Psoas muscle (tissue), 8 donors: ENCODE data around the gene SYT7. TPM values are rescaled to one million over a fixed set of nuclear protein-coding genes. Genes with fewer than 3 reads are reported as not detected.

ENCODE experiments used
- ATAC-seq, 4 donors: fragments of 200-7000 bp; cut with Tn5 transposase; one replicate each; pipeline ENCODE4 v1.9.1; 2020; ENCODE audit warnings: moderate library complexity in 3 of 4, mild to moderate bottlenecking in 2 of 4
- DNase-seq, 2 donors: peaks; one replicate each; pipeline ENCODE4 v3.0.0-alpha.2; 2020
- H3K27ac ChIP-seq: fragments of 200-600 bp; one replicate; pipeline ENCODE4 v1.8.0; 2022
- H3K27me3 ChIP-seq, 3 donors: fragments of 200-600 bp in 1 of 3; one replicate each; pipeline versions ENCODE4 v1.6.1 to v1.8.0; 2013 to 2022; ENCODE audit warnings: low read length in 2 of 3, mild to moderate bottlenecking in 2 of 3, moderate library complexity in 1 of 3; ENCODE audit not compliant: insufficient read depth in 3 of 3
- H3K36me3 ChIP-seq, 2 donors: fragments of 200-600 bp in 1 of 2; one replicate each; pipeline versions ENCODE4 v1.6.1 to v1.8.0; 2013 to 2022; ENCODE audit warnings: low read depth in 1 of 2, mild to moderate bottlenecking in 1 of 2, moderate library complexity in 1 of 2; ENCODE audit not compliant: insufficient read depth in 1 of 2
- H3K4me1 ChIP-seq: fragments of 200-600 bp; one replicate; pipeline ENCODE4 v1.8.0; 2022
- H3K4me3 ChIP-seq: fragments of 200-600 bp; one replicate; pipeline ENCODE4 v1.8.0; 2022; ENCODE audit warnings: mild to moderate bottlenecking
- H3K9me3 ChIP-seq: fragments of 200-600 bp; one replicate; pipeline ENCODE4 v1.8.0; 2022
- WGBS, 3 donors: extraction: QIAGEN DNeasy Blood & Tissue Kit; methylation state at CpG; one replicate each; pipeline versions ENCODE4 v1.1.6 to v1.1.7; 2013; 5-methylcytosine and 5-hydroxymethylcytosine counted together
- intact Hi-C, 2 donors: fragments of 100-400 bp; cut with DNase I; formaldehyde crosslinking; loops; one replicate each; pipeline versions ENCODE4 v1.11.0 to v1.14.2; 2022
- polyA plus RNA-seq, 3 donors: library from polyadenylated mRNA; stranded (reverse); fragments of 200-250 nt; gene quantifications; one replicate each; pipeline ENCODE4 v1.2.3, GENCODE V29; 2013
- total RNA-seq, 4 donors: library from RNA; stranded (reverse); fragmentation: NEBNext Ultra II Directional in 2 of 4; extraction: Animal tissue kit (Norgen Biotek cat#: 25700) in 2 of 4; gene quantifications; one replicate each; pipeline versions ENCODE4 v1.2.1 to v1.2.4, GENCODE V29; 2021 to 2023
- TF ChIP-seq, protein P1 (sequence below): fragments of 200-600 bp; IDR thresholded peaks from one replicate; pipeline ENCODE4 v1.8.0; 2022; ENCODE audit warnings: antibody characterized with exemption
- donor health status: healthy with polysubstance abuse.
- donor health status: DM: no; HTN: no; CAD: no; lungs with moderate emphysema.
- donor health status: Bipolar disorder and iron deficiency.
- donor health status: healthy.
- donor health status: DM: yes; HTN: yes; CAD: no.
- donor health status: DM: no; HTN: no; CAD: no.
- donor health status: DM: no; HTN: no; CAD: no.
- donor health status: DM: yes; HTN: yes; CAD: no.

Gene SYT7
- total and polyA plus RNA-seq, 7 donors: 0.96 to 3.5 (median 2.1) TPM

- DNase-seq: no peak
- TF ChIP-seq, protein P1, sequence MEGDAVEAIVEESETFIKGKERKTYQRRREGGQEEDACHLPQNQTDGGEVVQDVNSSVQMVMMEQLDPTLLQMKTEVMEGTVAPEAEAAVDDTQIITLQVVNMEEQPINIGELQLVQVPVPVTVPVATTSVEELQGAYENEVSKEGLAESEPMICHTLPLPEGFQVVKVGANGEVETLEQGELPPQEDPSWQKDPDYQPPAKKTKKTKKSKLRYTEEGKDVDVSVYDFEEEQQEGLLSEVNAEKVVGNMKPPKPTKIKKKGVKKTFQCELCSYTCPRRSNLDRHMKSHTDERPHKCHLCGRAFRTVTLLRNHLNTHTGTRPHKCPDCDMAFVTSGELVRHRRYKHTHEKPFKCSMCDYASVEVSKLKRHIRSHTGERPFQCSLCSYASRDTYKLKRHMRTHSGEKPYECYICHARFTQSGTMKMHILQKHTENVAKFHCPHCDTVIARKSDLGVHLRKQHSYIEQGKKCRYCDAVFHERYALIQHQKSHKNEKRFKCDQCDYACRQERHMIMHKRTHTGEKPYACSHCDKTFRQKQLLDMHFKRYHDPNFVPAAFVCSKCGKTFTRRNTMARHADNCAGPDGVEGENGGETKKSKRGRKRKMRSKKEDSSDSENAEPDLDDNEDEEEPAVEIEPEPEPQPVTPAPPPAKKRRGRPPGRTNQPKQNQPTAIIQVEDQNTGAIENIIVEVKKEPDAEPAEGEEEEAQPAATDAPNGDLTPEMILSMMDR: no peak
- Histone ChIP-seq H3K9me3 (no peaks in the 10 kb centered on the region), H3K4me1 (peaks cover 5% of the 10 kb centered on the region), H3K27ac (no peak overlapping the region), H3K4me3 (no peak overlapping the region), H3K36me3 (no peaks in the 10 kb centered on the region), H3K27me3 (peaks cover 0 to 15% (median 0%) of the 10 kb centered on the region in 3 donors)
- intact Hi-C loops: no loop called here
- 92 to 95% (median 95%) methylated on average over 8 of the region's 8 CpGs for WGBS, 3 donors
- ATAC-seq: no peak
Measured at GRCh38 chr11:61537326-61537725, 43.5 kb downstream of the SYT7 start.

DNA sequence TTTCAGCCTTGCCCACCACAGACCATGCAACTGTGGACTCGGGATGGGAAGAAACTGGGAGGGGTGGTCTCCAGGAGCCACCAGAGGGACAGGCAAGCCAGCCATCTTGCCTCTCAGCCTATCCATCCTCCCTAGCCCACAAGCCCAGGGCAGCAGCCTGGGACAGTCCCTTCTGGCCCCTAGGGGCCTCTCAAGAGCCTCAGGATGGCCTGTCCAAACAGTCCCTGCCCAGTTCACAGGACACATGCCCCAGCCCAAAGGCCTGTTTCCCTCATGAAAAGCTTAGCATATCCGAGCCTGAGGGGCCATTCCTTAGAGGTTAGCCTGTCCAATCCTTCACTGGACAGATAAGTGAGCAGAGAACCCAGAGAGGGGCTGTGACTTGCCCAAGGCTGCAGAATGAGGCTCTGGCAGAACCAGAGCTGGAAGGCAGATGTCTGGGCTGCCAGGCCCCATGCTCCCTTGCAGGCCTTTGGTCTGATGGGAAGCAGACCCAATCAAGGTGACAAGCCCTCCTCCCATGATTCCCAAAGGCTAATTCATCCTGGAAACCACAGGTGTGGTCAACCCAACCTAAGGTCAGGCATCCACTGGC, 44.1 kb downstream of the SYT7 start:
- intact Hi-C loops: no loop called here
- Histone ChIP-seq H3K9me3 (no peaks in the 10 kb centered on the region), H3K27ac (no peak overlapping the region), H3K4me3 (no peak overlapping the region), H3K36me3 (no peaks in the 10 kb centered on the region), H3K4me1 (peaks cover 1% of the 10 kb centered on the region), H3K27me3 (peaks cover 0 to 15% (median 0%) of the 10 kb centered on the region in 3 donors)
- ATAC-seq (no peak), DNase-seq (no peak)
- TF ChIP-seq, protein P1: no peak
- WGBS, 3 donors: 82 to 90% (median 89%) methylated on average over 2 of the region's 2 CpGs

GRCh38 chr11:61535998-61536675, 44.7 kb downstream of the SYT7 start:
- no peak for DNase-seq
- intact Hi-C loops: no loop called here
- Histone ChIP-seq H3K36me3 (no peaks in the 10 kb centered on the region), H3K27ac (no peak overlapping the region), H3K27me3 (peaks cover 0 to 15% (median 0%) of the 10 kb centered on the region in 3 donors), H3K9me3 (no peaks in the 10 kb centered on the region), H3K4me1 (no peaks in the 10 kb centered on the region), H3K4me3 (no peak overlapping the region)
- TF ChIP-seq, protein P1: no peak
- no peak for ATAC-seq
- 86 to 90% (median 86%) methylated on average over 17 of the region's 17 CpGs for WGBS, 3 donors

DNA sequence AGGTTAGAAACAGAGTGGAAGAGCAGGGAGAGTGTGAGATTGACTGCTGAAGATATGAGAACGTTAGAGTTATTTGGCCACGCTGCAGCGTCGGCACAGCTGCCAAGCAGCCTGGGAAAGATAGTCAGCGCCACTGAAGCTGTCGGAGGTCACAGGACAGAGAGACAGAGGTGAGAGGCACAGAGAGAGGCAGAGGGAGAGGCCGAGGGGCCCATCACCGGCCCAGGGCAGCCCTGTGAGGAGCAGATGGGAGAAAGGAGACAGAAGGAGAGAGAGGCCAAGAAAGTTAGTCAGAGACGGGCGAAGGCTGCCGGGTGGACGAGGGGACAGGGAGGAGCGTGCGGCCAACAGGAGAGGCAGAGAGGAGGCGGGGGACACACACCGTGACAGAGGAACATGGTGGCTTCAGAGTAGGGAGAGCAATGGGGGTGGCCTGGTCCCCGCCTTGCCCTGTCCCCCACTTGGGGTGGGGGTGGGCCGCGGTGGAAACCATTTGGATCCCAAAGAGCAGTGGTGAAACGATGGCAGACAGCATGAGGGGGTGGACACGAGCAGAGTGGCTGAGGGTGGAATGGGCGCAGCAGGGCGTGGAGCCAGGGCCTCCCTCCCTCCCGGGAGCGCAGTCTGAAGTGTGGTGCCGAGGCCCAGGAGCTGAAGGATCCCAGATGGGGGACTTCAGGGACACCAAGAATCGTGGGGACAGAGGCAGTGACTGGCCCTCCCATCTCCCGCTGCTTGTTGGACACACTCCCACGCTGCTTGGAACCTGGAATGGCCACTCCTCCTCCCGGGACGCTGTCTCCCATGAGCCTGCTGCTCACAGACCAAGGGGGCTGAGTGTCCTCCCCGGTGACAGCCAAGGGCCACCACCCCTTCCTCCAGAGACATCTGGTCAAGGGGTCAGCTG, 45.7 kb downstream of the SYT7 start:
- no peak for DNase-seq
- WGBS, 3 donors: 37 to 53% (median 38%) methylated on average over 28 to 32 of the region's 32 CpGs
- no peaks in the 10 kb centered on the region for H3K36me3 ChIP-seq
- H3K27me3 ChIP-seq: peaks cover 0 to 15% (median 0%) of the 10 kb centered on the region in 3 donors
- H3K9me3 ChIP-seq: no peaks in the 10 kb centered on the region
- TF ChIP-seq, protein P1: no peak
- H3K4me3 ChIP-seq: no peak overlapping the region
- no peaks in the 10 kb centered on the region for H3K4me1 ChIP-seq
- no peak for ATAC-seq
- H3K27ac ChIP-seq: no peak overlapping the region
- intact Hi-C loops: loop anchor here in 1 of 2 donors (5.0 kb wide), 1 partner anchor 102 kb away; no protein-coding TSS in a partner anchor
